Neuronal stem cell (in vitro differentiated cells): ENCODE measurements around the gene LIX1L.

Source experiments
- DNase-seq: peaks from one replicate; pipeline ENCODE4 v3.0.0-alpha.2; 2013; ENCODE audit warnings: low spot score
- H2AFZ ChIP-seq: one replicate; pipeline ENCODE4 v1.6.1; 2013; ENCODE audit warnings: mild to moderate bottlenecking, low read length, inconsistent platforms
- H2AK5ac ChIP-seq: 2 replicates; pipeline ENCODE4 v1.6.1; 2013; ENCODE audit warnings: low read depth, mild to moderate bottlenecking, inconsistent platforms, low read length, moderate library complexity, mixed read lengths
- H2BK120ac ChIP-seq: 2 replicates; pipeline ENCODE4 v1.6.1; 2013; ENCODE audit warnings: low read depth, mild to moderate bottlenecking, inconsistent platforms, low read length, moderate library complexity, mixed read lengths
- H2BK12ac ChIP-seq: one replicate; pipeline ENCODE4 v1.6.1; 2013; ENCODE audit warnings: low read length, inconsistent platforms
- H2BK15ac ChIP-seq: 2 replicates; pipeline ENCODE4 v1.6.1; 2013; ENCODE audit warnings: mild to moderate bottlenecking, low read length, inconsistent platforms, mixed read lengths
- H2BK5ac ChIP-seq: one replicate; pipeline ENCODE4 v1.6.1; 2013; ENCODE audit warnings: inconsistent platforms, mild to moderate bottlenecking, low read length, moderate library complexity
- H3K14ac ChIP-seq: one replicate; pipeline ENCODE4 v1.6.1; 2013; ENCODE audit warnings: low read length, inconsistent platforms
- H3K18ac ChIP-seq: 2 replicates; pipeline ENCODE4 v1.6.1; 2013; ENCODE audit warnings: low read length, inconsistent platforms
- H3K23ac ChIP-seq: 2 replicates; pipeline ENCODE4 v1.6.1; 2013; ENCODE audit warnings: low read depth, mild to moderate bottlenecking, mixed read lengths, low read length, inconsistent platforms; ENCODE audit not compliant: poor library complexity
- H3K27ac ChIP-seq: replicated peaks from 3 replicates; pipeline ENCODE4 v1.5.1; 2013; ENCODE audit warnings: low read length, inconsistent platforms
- H3K27me3 ChIP-seq, 3 experiments: 2 replicates each; pipeline ENCODE4 v1.6.1; 2013; ENCODE audit warnings: low read length in 3 of 3, mild to moderate bottlenecking in 2 of 3, inconsistent platforms in 1 of 3, low read depth in 1 of 3, mixed read lengths in 1 of 3, moderate library complexity in 1 of 3; ENCODE audit not compliant: control insufficient read depth in 3 of 3, insufficient read depth in 3 of 3
- H3K36me3 ChIP-seq, 2 donors: replicated peaks in 1 of 2; 2 replicates each; pipeline ENCODE4 v1.6.1; 2013; ENCODE audit warnings: low read length in 2 of 2; ENCODE audit not compliant: control insufficient read depth in 2 of 2, insufficient read depth in 2 of 2
- H3K4ac ChIP-seq: 2 replicates; pipeline ENCODE4 v1.6.1; 2013; ENCODE audit warnings: inconsistent platforms, mild to moderate bottlenecking, low read length, moderate library complexity
- H3K4me1 ChIP-seq, 2 donors: 1 replicate in 1 of 2; 2 replicates in 1 of 2; pipeline ENCODE4 v1.6.1; 2013; ENCODE audit warnings: low read length in 2 of 2, low read depth in 1 of 2; ENCODE audit not compliant: control insufficient read depth in 2 of 2, insufficient read depth in 1 of 2
- H3K4me2 ChIP-seq: one replicate; pipeline ENCODE4 v1.6.1; 2013; ENCODE audit warnings: mild to moderate bottlenecking, low read length, inconsistent platforms; ENCODE audit not compliant: insufficient read depth, poor library complexity, severe bottlenecking
- H3K4me3 ChIP-seq, 2 donors: 2 replicates each; pipeline ENCODE4 v1.5.1; 2013; ENCODE audit warnings: low read length in 2 of 2, mild to moderate bottlenecking in 2 of 2, inconsistent platforms in 1 of 2, moderate library complexity in 1 of 2
- H3K79me1 ChIP-seq: one replicate; pipeline ENCODE4 v1.6.1; 2013; ENCODE audit warnings: low read depth, mild to moderate bottlenecking, inconsistent platforms, low read length, moderate library complexity
- H3K9ac ChIP-seq: one replicate; pipeline ENCODE4 v1.6.1; 2013; ENCODE audit warnings: mild to moderate bottlenecking, low read depth, low read length, inconsistent platforms; ENCODE audit not compliant: poor library complexity
- H3K9me3 ChIP-seq, 2 donors: replicated peaks in 1 of 2; 2 replicates each; pipeline versions ENCODE3 to v1.6.1; 2013; ENCODE audit warnings: low read length in 2 of 2, mild to moderate bottlenecking in 2 of 2, inconsistent platforms in 1 of 2, low read depth in 1 of 2, mixed read lengths in 1 of 2, moderate library complexity in 1 of 2; ENCODE audit not compliant: control insufficient read depth in 2 of 2, insufficient read depth in 1 of 2
- H4K8ac ChIP-seq: one replicate; pipeline ENCODE4 v1.6.1; 2013; ENCODE audit warnings: low read depth, mild to moderate bottlenecking, inconsistent platforms, low read length, moderate library complexity
- H4K91ac ChIP-seq: one replicate; pipeline ENCODE4 v1.6.1; 2013; ENCODE audit warnings: low read length, low read depth, mild to moderate bottlenecking, inconsistent platforms; ENCODE audit not compliant: poor library complexity
- WGBS, 2 donors: extraction: QIAGEN DNeasy Blood & Tissue Kit; methylation state at CpG; one replicate each; pipeline ENCODE4 v1.1.7; 2013; ENCODE audit warnings: missing lambda C conversion rate in 2 of 2, mixed read lengths in 1 of 2; ENCODE audit not compliant: insufficient read length in 2 of 2, insufficient replicate concordance in 1 of 2; ENCODE audit errors: extremely low coverage in 2 of 2; 5-methylcytosine and 5-hydroxymethylcytosine counted together

The LIX1L gene

GRCh38 chr1:145988773-145989172 is 31.0 kb upstream of the LIX1L start:
- Histone ChIP-seq H3K4ac (no peak overlapping the region), H3K27ac (no peak overlapping the region), H3K23ac (no peak overlapping the region), H2BK15ac (no peak overlapping the region), H2BK5ac (no peak overlapping the region), H3K27me3 (no peaks in the 10 kb centered on the region), H4K8ac (no peak overlapping the region), H2BK120ac (no peak overlapping the region), H2BK12ac (no peak overlapping the region), H2AK5ac (no peak overlapping the region), H3K9ac (no peak overlapping the region), H2AFZ (no peak overlapping the region), H3K36me3 (peaks cover 8 to 22% of the 10 kb centered on the region in 2 donors), H3K4me1 (peaks cover 7 to 30% of the 10 kb centered on the region in 2 donors), H3K4me2 (no peak overlapping the region), H4K91ac (no peak overlapping the region), H3K9me3 (peaks cover 0 to 4% of the 10 kb centered on the region in 2 donors), H3K18ac (no peak overlapping the region), H3K14ac (no peak overlapping the region), H3K79me1 (no peaks in the 10 kb centered on the region), H3K4me3 (no peak overlapping the region)
- WGBS, 2 donors, result no CpG with 5 or more reads among the region's 5 CpGs
- DNase-seq, result no peak

- Histone ChIP-seq H3K36me3 (peaks cover 3 to 14% of the 10 kb centered on the region in 2 donors), H2BK120ac (no peak overlapping the region), H3K4me1 (peaks cover 7 to 22% of the 10 kb centered on the region in 2 donors), H3K9me3 (peaks cover 0 to under 1% of the 10 kb centered on the region in 2 donors), H3K27me3 (no peaks in the 10 kb centered on the region), H3K79me1 (no peaks in the 10 kb centered on the region), H4K8ac (no peak overlapping the region), H2BK15ac (no peak overlapping the region), H3K4ac (no peak overlapping the region), H2AFZ (no peak overlapping the region), H3K4me2 (no peak overlapping the region), H2BK5ac (no peak overlapping the region), H4K91ac (no peak overlapping the region), H2BK12ac (no peak overlapping the region), H3K23ac (no peak overlapping the region), H3K14ac (no peak overlapping the region), H2AK5ac (no peak overlapping the region), H3K18ac (no peak overlapping the region), H3K4me3 (no peak overlapping the region), H3K27ac (no peak overlapping the region), H3K9ac (no peak overlapping the region)
- no CpG with 5 or more reads among the region's 1 CpG for WGBS, 2 donors
- DNase-seq, result no peak
These were observed 30.1 kb upstream of the LIX1L start for GRCh38 chr1:145987926-145988325.

DNA sequence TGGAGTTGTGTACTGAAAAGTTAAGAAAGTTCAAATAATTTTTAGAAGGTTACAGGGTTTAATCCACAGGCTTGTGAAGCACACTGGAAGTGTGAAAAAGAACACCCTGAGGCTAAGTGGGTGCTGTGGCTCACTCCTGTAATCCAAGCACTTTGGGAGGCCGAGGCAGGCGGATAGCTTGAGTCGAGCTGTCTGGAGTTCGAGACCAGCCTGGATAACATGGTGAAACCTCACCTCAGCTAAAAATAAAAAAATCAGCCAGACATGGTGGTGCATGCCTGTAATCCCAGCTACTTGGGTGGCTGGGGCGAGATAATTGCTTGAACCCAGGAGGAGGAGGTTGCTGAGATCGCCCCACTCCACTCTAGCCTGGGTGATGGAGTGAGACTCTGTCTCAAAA is 28.7 kb upstream of the LIX1L start:
- H3K23ac ChIP-seq, result no peak overlapping the region
- no CpG with 5 or more reads among the region's 6 CpGs for WGBS, 2 donors
- H4K8ac ChIP-seq, result no peak overlapping the region
- H3K79me1 ChIP-seq, result no peaks in the 10 kb centered on the region
- no peak for DNase-seq
- H2BK12ac ChIP-seq, result no peak overlapping the region
- H2BK5ac ChIP-seq, result no peak overlapping the region
- H3K18ac ChIP-seq, result no peak overlapping the region
- no peaks in the 10 kb centered on the region for H3K9me3 ChIP-seq
- H2AFZ ChIP-seq, result no peak overlapping the region
- no peak overlapping the region for H3K4me2 ChIP-seq
- H3K14ac ChIP-seq, result no peak overlapping the region
- H3K4me3 ChIP-seq, result no peak overlapping the region
- H3K4ac ChIP-seq, result no peak overlapping the region
- peaks cover 7 to 16% of the 10 kb centered on the region in 2 donors for H3K4me1 ChIP-seq
- H3K9ac ChIP-seq, result no peak overlapping the region
- H3K27me3 ChIP-seq, result no peaks in the 10 kb centered on the region
- H2BK120ac ChIP-seq, result no peak overlapping the region
- H3K36me3 ChIP-seq, result peaks cover 0 to under 1% of the 10 kb centered on the region in 2 donors
- H2BK15ac ChIP-seq, result no peak overlapping the region
- H2AK5ac ChIP-seq, result no peak overlapping the region
- no peak overlapping the region for H3K27ac ChIP-seq
- H4K91ac ChIP-seq, result no peak overlapping the region

GRCh38 chr1:145985502-145986439 is 28.0 kb upstream of the LIX1L start:
- no CpG with 5 or more reads among the region's 15 CpGs for WGBS, 2 donors
- peak overlapping the region; percentile 64 for H2AFZ ChIP-seq
- H3K9ac ChIP-seq, result no peak overlapping the region
- H3K14ac ChIP-seq, result no peak overlapping the region
- H3K4me1 ChIP-seq, result peaks cover 7 to 16% of the 10 kb centered on the region in 2 donors
- no peaks in the 10 kb centered on the region for H3K9me3 ChIP-seq
- H3K27me3 ChIP-seq, result no peaks in the 10 kb centered on the region
- no peaks in the 10 kb centered on the region for H3K79me1 ChIP-seq
- H3K23ac ChIP-seq, result no peak overlapping the region
- no peak for DNase-seq
- H3K4me2 ChIP-seq, result no peak overlapping the region
- H4K8ac ChIP-seq, result no peak overlapping the region
- no peak overlapping the region for H3K18ac ChIP-seq
- no peak overlapping the region for H4K91ac ChIP-seq
- no peak overlapping the region for H3K4me3 ChIP-seq
- H2BK12ac ChIP-seq, result no peak overlapping the region
- H3K27ac ChIP-seq, result no peak overlapping the region
- no peak overlapping the region for H3K4ac ChIP-seq
- no peak overlapping the region for H2AK5ac ChIP-seq
- H2BK5ac ChIP-seq, result no peak overlapping the region
- no peaks in the 10 kb centered on the region for H3K36me3 ChIP-seq
- no peak overlapping the region for H2BK120ac ChIP-seq
- H2BK15ac ChIP-seq, result no peak overlapping the region
